Bronchial epithelial cell (primary cell): ENCODE results near the gene FANCC. TPM values are rescaled to one million over a fixed set of nuclear protein-coding genes. Genes with fewer than 3 reads are reported as not detected.
A peak's percentile ranks its signal among the peaks of the same experiment; 100 is the strongest.
"Not testable (repeated sequence)": the region's sequence is repeated elsewhere in the genome, so short reads cannot be mapped to it uniquely, and the experiment has no call there.

Source experiments
- DNase-seq: peaks from one replicate; pipeline ENCODE4 v3.0.0-alpha.2; 2010; ENCODE audit warnings: low read depth
- FAIRE-seq: peaks from 2 replicates; lab custom pipeline; 2011; peaks lifted over from hg19 to GRCh38; lab: Jason Lieb, UNC
- H3K27me3 ChIP-seq: 2 replicates; pipeline ENCODE4 v1.5.1; 2011; ENCODE audit warnings: low read length; ENCODE audit not compliant: control insufficient read depth, insufficient read depth
- H3K36me3 ChIP-seq: 2 replicates; pipeline ENCODE4 v1.5.1; 2011; ENCODE audit warnings: low read length; ENCODE audit not compliant: control insufficient read depth, insufficient read depth
- H3K4me3 ChIP-seq: 2 replicates; pipeline ENCODE4 v1.5.1; 2011; ENCODE audit warnings: mild to moderate bottlenecking, low read depth, low read length, control low read depth
- CTCF ChIP-seq: IDR thresholded peaks from 2 replicates; pipeline ENCODE4 v1.5.1; 2011; ENCODE audit warnings: mild to moderate bottlenecking, moderate library complexity, low read length, control low read depth, inconsistent platforms; ENCODE audit not compliant: insufficient read depth, severe bottlenecking
- total RNA-seq: library from RNA; depleted of rRNA; stranded (reverse); fragments of >200 nt; gene quantifications from 2 replicates; pipeline ENCODE4 v1.2.1, GENCODE V29; 2014

Gene FANCC
- total RNA-seq, 1 donor from 2014 or later = 3.4 TPM

DNA sequence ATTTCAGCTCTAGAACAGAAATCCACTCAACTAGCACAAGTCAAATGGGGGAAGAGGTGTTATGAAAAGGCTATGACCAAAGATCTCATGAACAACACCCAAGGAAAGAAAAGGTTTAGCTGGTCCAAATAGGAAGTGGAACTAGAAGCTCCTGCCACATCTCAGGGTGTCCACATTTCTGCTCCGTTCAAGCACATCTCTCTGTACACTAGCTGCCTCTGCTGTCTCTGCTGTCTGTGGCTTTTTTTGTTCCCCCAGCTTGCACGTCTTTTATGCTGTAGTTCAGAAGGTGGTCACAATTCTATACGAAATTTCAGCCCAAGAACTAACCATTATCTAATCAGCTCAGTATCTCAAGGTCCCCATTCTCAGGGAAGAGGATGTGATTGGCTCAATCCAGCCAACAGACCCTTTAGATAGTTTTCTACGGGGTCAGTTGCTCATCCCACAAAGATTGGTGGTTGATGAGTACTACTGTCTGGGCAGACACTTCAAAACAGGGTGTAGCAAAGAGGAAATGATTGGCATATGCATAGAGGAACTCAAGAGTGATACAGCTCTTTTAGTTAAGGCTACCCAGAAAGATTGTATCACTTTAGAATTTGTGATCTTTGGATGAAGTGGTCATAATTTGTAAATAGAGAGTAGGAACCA, 44.0 kb downstream of the FANCC start:
- H3K4me3 ChIP-seq = no peak overlapping the region
- DNase-seq = no peak
- no peak for TF ChIP-seq CTCF
- H3K36me3 ChIP-seq = no peaks in the 10 kb centered on the region
- FAIRE-seq = peak; percentile 47
- no peaks in the 10 kb centered on the region for H3K27me3 ChIP-seq

GRCh38 chr9:95272830-95273229, 44.7 kb downstream of the FANCC start:
- TF ChIP-seq CTCF = no peak
- DNase-seq (no peak), FAIRE-seq (no peak)
- H3K27me3 ChIP-seq = no peaks in the 10 kb centered on the region
- H3K4me3 ChIP-seq = no peak overlapping the region
- H3K36me3 ChIP-seq = no peaks in the 10 kb centered on the region

GRCh38 chr9:95270790-95271189, 46.7 kb downstream of the FANCC start:
- no peak for FAIRE-seq
- TF ChIP-seq CTCF = no peak
- Histone ChIP-seq H3K4me3 (no peak overlapping the region), H3K36me3 (no peaks in the 10 kb centered on the region), H3K27me3 (no peaks in the 10 kb centered on the region)
- no peak for DNase-seq

DNA sequence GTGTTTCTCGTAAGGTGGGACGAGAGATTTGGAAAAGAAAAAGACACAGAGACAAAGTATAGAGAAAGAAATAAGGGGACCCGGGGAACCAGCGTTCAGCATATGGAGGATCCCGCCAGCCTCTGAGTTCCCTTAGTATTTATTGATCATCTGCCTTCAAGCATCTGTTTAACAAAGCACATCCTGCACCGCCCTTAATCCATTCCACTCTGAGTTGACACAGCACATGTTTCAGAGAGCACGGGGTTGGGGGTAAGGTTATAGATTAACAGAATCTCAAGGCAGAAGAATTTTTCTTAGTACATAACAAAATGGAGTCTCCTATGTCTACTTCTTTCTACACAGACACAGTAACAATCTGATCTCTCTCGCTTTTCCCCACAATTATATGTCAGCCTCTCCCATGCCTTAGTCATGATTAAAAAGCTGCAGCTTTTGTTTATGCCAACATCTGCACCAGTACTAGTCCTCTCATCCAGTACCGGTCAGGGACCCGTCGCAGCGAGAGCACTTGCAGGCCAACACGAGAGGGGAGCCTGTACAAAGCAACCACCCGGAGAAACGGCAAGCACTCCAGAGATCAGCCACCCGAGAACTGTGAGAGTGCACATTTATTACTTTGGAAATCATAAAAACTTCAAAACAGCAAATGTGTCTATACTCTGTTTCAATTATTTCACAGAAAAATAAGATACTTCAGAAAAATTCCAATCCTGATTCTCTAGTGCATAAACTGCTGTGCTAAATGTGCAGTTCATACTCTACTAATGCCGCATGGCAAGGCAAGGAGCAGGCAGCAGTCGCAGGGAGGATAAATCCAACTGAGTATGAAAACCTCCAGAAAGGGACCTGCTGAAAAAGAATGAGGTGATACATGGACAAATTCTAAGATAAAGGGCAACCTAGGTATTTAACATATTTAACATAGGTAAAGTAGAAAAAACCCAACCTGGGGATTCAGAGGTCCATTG, 47.4 kb downstream of the FANCC start:
- not testable (repeated sequence) for H3K4me3 ChIP-seq, H3K27me3 ChIP-seq, DNase-seq, H3K36me3 ChIP-seq, FAIRE-seq

DNA sequence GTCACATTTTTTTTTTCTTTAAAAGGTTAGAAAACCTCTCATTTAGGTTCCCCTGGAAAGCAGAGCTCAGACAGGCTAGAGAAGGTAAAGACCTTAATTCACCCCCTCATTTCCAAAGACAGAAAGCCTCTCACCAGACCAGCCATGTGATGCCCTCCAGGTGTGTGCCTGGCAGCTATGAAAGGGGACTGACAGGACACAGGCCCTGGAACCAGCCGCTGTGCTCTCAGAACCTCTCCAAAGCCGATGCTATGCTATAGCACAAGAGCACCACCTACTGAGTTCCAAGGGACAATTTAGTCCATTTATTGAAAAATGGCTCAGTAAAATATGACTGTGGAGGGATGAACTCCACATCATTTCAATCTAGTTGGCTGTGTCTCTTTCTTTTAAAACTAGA, 48.8 kb downstream of the FANCC start:
- Histone ChIP-seq H3K36me3 (no peaks in the 10 kb centered on the region), H3K4me3 (no peak overlapping the region), H3K27me3 (no peaks in the 10 kb centered on the region)
- peak; percentile 53 for TF ChIP-seq CTCF
- FAIRE-seq (no peak), DNase-seq (peak; percentile 35)

DNA sequence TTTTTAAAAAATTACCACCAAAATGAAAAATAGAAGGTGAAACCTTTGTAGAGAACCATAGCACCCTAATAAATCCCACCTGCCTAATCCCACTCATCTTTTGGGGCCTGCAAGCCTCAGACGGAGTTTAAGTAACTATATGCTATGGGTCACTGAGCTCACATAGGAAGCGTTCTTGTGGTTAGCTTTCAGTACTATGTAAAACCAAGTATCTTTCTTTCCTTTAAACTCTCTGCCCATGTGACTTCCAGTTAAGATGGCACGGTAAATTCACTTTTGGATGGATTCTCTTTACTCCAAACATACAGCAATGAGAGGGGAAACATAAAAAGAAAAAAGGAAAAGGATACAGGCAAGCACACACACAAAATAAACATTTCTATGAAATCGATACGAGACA, 50.9 kb downstream of the FANCC start:
- no peak overlapping the region for H3K4me3 ChIP-seq
- TF ChIP-seq CTCF = no peak
- no peak for DNase-seq
- no peaks in the 10 kb centered on the region for H3K36me3 ChIP-seq
- no peak for FAIRE-seq
- no peaks in the 10 kb centered on the region for H3K27me3 ChIP-seq
